ENCODE measurements around the gene TOR1AIP1.
"Not testable (repeated sequence)": the region's sequence is repeated elsewhere in the genome, so short reads cannot be mapped to it uniquely, and the experiment has no call there.

Gene TOR1AIP1, protein sequence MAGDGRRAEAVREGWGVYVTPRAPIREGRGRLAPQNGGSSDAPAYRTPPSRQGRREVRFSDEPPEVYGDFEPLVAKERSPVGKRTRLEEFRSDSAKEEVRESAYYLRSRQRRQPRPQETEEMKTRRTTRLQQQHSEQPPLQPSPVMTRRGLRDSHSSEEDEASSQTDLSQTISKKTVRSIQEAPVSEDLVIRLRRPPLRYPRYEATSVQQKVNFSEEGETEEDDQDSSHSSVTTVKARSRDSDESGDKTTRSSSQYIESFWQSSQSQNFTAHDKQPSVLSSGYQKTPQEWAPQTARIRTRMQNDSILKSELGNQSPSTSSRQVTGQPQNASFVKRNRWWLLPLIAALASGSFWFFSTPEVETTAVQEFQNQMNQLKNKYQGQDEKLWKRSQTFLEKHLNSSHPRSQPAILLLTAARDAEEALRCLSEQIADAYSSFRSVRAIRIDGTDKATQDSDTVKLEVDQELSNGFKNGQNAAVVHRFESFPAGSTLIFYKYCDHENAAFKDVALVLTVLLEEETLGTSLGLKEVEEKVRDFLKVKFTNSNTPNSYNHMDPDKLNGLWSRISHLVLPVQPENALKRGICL

DNA sequence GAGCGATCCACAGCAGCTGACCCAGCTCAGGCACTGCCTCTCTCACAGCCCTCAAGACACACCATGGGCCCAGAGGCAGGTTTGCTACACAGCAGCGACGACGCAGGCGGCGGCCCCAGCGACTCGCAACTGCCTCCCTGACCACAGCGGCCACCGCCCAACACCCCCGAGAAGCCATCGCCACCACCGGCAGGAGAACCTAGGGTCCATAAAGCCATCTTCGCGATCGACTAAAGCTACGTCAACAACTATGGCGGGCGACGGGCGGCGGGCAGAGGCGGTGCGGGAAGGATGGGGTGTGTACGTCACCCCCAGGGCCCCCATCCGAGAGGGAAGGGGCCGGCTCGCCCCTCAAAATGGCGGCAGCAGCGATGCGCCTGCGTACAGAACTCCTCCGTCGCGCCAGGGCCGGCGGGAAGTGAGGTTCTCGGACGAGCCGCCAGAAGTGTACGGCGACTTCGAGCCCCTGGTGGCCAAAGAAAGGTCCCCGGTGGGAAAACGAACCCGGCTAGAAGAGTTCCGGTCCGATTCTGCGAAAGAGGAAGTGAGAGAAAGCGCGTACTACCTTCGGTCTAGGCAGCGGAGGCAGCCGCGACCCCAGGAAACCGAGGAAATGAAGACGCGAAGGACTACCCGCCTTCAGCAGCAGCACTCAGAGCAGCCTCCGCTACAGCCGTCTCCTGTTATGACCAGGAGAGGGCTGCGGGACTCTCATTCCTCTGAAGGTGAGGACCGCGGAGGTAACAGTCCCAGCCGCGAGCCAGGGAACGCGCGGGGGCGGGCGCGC, at the start of gene TOR1AIP1:
Gene TOR1AIP1 (plus strand): TSS at position 33 of the 787 bp plus-strand sequence. CDS start 218 bp downstream, at position 251.
- peak; percentile 89 for DNase-seq (ENCODE audit: low read depth)

DNA sequence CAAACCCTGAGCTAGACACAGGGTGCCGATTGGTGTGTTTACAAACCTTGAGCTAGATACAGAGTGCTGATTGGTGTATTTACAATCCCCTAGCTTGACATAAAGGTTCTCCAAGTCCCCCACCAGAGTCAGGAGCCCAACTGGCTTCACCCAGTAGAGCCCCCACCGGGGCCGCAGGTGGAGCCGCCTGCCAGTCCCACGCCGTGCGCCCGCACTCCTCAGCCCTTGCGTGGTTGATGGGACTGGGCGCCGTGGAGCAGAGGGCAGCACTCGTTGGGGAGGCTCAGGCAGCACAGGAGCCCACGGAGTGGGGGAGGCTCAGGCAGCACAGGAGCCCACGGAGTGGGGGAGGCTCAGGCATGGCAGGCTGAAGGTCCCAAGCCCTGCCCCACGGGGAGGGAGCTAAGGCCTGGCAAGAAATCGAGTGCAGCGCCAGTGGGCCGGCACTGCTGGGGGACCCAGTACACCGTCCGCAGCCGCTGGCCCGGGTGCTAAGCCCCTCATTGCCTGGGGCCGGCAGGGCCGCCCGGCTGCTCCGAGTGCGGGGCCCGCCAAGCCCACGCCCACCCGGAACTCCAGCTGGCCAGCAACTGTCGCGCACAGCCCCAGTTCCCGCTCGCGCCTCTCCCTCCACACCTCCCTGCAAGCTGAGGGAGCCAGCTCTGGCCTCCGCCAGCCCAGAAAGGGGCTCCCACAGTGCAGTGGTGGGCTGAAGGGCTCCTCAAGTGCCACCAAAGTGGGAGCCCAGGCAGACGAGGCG, 45.2 kb upstream of the TOR1AIP1 start:
- not testable (repeated sequence) for DNase-seq (ENCODE audit: low read depth)

DNA sequence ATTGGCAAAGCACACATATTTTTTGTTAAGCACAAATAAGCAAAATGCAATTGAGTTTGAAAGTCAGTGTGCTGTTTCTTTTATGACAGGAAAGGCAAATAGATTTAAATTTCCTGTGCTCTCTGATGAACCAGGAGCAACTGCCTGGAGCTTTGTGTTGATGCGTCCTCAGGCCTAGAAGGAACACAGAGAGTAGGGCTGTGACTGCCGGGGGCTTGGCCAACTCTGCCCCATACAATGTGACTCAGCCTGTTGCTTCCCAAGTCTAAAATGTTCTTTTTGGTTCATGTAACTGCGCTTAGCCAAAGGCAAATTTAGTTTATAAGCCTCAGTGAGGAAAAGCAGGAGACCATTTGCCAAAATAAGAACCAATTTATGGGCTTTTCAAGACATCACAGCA, 42.0 kb upstream of the TOR1AIP1 start:
- no peak for DNase-seq (ENCODE audit: low read depth)

DNA sequence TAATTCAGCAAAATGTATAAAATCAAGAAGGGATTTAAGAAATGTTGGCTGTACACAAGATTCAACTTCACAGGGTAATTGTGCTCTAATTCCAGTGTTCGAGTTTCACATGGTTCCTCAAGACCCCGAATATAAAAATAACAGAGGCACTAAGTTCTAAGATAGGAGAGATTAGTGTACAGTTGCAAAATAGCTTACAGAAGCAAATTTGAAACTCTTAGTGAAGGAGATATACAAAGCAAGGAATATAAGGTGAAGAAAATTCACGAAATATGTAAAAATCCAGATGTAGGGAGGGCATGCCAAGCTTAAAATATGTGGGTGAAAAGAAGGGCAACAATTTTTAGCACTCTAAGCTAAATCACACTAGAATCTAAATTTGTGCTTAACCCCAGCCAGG, 33.9 kb upstream of the TOR1AIP1 start:
- no peak for DNase-seq (ENCODE audit: low read depth)

DNA sequence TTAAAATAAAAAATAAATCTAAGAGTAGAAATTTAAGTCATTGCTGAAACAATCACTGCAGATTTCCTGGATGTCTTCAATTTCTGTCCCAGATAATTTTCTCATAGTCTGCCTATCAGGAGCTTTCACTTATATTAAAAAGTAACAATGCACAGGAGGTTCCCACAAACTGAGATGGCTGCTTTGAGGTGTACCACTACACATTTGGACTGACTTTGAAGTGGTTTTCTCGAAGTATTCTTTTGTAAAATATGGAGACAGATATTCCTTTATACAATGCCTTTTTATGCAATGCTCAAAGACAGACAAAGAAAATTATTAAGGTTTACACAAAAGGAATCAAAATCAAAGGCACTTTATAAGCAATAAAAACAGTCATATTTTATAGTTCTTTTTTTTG, 29.0 kb upstream of the TOR1AIP1 start:
- no peak for DNase-seq (ENCODE audit: low read depth)

DNA sequence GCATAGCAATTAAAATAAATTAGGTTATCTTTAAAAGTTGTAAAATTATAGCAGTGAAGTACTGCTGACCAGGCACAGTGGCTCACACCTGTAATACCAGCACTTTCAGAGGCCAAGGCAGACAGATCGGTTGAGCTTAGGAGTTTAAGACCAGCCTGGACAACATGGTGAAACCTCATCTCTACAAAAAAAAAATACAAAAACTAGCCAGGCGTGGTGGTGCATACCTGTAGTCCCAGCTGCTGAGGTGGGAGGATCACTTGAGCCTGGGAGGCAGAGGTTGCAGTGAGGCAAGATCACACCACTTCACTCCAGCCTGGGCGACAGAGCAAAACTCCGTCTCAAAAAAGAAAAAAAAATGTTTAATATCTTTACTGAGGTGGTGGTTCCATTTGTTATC, 26.3 kb upstream of the TOR1AIP1 start:
- DNase-seq (ENCODE audit: low read depth), result not testable (repeated sequence)

DNA sequence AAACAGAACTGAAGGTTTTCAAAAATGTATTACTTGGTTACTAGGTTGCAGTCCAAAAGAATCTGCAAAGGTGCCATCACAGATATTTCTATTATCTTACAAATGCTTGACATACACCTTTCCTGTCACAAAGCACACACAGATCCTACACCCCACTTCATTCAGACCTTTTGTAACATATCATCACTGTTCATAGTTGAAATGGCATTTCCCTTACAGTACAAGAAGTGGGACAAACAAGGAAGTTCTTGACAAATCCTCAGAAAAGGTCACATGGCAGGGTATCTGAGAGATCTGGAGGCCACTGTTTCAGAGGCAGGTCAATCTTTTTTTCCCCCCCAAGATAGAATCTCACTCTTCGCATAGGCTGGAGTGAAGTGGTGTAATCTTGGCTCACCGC, 25.8 kb upstream of the TOR1AIP1 start:
- DNase-seq (ENCODE audit: low read depth), result no peak

DNA sequence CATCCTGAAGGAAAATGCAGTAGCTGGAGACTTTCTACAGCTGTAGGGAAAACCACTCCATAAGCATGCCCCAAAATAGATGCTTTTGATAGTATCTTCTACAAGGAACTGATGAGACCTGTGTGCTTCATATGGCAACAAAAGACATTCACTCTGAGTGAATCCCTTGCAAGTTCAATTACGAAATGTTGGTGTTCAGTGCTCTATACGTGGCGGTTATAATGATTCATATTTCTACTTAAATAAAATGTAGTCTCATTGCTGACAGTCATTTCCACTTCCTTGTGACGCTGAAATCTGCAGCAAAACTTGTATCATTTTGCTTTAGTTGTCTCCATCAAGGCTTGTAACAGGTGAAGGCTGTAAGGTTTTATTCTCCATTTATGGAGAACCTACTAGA, 25.1 kb upstream of the TOR1AIP1 start:
- no peak for DNase-seq (ENCODE audit: low read depth)

DNA sequence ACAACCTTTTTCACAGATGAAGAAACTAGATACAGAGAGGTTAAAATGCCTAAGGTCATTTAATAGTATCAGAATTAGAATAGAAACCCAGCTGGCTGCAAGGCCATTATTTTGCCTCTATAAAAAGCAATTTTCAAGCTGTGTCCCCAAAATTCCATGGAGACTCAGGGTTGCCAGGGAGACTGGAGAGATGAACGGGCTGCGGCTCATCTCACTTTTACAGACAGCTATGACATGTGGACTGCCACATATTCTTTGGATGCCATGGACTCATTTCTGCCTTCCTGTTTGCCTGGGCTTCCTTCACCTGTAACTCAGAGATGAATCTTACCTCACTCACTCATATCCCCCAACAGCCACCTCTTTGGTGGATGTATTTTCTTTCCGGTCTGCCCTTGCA, 21.4 kb upstream of the TOR1AIP1 start:
- DNase-seq (ENCODE audit: low read depth), result no peak

DNA sequence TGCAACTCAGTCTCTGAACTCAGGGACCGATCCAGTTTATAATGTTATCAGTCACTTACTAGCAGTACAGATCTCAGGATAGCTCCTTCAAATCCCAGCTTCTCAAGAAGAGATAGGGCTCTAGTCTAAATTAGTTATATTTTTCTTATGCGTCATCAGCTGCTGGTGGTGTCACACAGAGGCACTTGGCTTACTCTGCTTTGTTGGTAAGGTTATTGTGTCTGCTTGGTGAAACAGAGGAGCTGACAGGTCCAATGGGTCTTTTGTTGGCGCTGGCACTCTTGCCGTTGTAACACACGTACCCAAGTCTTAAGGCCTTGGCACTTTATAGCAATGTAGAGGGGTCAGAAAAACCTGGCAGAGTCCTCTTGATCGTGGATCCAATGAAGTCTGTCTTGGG, 16.7 kb upstream of the TOR1AIP1 start:
- no peak for DNase-seq (ENCODE audit: low read depth)

DNA sequence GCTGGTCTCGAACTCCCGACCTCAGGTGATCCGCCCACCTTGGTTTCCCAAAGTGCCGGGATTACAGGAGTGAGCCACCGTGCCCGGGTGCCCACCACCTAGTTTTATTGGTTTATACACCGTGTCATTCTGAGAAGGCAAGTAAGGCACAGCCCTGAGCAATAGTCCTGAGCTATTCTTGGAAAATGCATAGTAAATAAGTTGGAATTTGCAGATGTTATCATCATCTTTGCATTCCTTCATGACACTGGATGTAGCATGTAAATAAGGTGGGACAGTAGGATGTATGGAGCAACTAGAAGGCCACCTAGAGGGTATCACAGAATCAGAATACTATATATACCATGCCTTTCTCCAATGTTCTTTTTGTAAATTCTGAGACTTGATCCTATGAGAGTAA, 15.5 kb upstream of the TOR1AIP1 start:
- DNase-seq (ENCODE audit: low read depth), result no peak

DNA sequence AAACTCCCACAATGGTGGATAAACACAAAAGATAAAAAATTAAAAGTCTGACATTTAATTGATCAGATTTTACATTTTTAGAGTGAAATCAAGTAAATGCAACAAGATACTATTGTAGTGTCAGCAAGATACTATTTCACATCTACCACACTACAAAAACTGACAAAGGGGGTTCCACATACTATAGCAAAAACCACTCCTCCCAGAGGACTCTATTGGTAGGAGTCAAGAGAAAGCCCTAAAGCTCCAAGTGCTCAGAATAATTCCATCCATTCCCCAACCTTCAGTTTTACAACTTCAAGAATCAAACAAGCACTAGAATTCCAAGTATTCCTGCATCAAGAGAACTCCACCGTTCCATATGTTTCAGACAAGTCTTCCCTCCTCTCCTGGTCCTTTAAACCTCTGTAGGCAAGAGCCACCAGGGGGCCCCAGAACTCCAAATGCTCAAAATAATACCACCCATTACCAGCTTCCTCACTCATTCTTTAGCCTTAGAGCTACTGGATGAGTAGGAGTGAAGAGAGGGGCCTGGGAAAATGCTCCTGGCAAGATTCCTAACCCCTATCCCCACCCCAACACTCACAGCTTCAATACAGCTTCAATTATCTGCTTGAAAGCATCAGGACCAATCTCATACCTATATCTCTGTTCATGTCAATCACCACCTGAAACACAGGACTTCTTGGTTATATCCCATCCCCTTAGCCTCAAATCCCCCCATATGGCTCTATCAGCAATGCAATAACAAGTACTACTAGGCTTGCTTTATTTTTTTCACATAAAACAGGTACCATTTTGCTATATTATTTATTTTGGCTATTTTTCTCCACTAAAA, 14.4 kb upstream of the TOR1AIP1 start:
- no peak for DNase-seq (ENCODE audit: low read depth)

DNA sequence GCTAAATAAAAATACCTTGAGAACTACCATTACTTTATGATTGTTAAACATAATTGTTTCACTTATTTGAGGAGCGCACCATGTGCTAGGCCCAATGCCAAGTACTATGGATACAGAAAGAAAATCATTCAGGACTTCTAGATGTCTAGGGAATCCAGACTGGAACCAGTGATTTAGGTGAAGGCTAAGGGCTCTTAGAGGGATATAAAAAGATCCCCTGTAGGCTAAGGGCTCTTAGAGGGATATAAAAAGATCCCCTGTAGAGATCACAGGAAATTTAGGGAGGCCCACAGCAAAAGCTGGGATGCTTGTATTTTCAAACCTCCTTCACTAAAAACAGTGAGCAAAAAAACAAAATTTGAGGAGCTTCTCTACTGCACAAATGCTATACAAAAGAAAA, 11.2 kb upstream of the TOR1AIP1 start:
- no peak for DNase-seq (ENCODE audit: low read depth)

DNA sequence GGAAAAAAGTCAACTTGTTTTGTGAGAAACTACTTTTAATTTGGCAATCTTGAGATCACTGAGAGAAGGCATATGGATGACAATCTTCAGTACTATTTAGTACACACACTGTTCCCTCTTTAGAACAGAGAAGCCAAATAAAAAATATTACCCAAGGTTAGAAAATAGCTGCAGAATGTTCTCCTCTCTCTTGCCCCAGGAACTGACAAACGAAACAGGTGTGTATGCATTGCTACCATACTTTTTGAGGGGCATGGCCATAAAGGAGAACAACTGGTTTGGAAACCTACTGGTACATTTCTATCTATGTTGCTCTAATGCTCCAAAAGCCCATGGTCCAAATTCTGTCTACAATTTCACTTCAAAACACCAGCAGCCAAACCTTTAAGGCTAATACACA, 10.1 kb upstream of the TOR1AIP1 start:
- no peak for DNase-seq (ENCODE audit: low read depth)

DNA sequence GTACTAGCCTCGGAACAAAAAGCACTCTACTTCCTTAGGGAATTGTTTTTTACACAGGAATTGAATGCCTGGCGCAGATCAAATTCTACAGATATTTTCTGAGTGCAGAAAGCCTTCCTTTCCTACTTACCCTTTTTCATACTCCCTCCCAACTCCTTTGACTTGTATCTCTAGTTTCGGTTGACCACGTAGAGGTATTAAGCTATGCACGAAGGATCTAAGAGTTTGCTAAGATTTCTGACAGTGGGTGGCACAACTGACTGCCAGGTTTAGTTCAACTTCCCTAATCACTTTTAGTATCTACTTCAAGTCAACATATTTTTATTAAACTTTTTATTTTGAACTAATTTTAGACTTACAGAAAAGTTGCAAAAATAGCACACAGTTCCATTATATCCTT, 9.5 kb upstream of the TOR1AIP1 start:
- no peak for DNase-seq (ENCODE audit: low read depth)

DNA sequence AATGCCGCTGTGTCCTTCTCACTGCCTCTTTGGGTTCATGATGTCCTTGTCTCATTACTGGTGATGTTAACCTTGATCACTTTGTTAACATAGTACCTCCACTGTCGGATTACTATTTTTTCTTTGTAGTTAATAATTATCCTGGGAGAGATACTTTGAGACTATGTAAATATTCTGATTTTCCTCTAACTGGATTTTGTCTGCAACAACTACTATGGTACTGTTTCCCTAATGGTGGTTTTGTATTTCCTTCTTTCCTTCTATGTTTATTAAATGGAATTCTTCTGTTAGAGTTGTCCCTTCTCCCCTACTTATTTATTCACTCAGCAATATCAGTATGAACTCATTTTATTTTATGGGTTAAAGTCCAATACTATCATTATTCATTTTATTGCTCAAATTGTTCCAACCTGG, 8.6 kb upstream of the TOR1AIP1 start:
- DNase-seq (ENCODE audit: low read depth), result no peak

DNA sequence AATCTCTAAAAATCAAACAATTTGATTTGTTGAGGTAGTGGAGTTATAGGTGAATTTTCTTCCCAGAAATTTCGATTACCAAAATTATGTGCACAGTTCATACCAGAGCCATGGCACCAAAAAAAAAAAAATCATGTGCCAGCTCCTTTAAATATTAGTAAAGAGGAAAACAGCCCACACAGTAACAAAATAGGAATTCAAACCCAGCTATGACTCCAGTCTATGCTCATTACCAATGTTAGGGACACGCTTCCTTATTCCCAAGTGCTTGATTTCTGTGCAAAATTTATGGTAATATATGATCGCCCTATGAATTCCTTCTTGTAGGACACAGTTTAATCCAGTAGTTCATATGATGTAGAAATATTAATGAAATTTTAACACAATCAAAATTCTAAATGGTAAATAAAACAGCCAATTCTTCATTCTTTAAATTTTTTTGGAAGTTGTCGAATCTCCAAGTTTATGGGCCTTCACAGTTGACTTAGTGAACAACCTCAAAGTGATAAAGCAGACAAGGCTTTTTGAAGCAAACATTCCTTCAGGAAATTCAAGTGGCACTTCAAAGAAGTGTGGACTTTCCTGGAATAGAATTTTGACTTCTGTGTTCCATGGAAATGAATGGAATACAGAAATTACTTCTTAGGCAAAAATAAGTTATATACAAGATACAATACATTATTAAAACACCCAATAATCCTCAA, 6.3 kb upstream of the TOR1AIP1 start:
- no peak for DNase-seq (ENCODE audit: low read depth)

DNA sequence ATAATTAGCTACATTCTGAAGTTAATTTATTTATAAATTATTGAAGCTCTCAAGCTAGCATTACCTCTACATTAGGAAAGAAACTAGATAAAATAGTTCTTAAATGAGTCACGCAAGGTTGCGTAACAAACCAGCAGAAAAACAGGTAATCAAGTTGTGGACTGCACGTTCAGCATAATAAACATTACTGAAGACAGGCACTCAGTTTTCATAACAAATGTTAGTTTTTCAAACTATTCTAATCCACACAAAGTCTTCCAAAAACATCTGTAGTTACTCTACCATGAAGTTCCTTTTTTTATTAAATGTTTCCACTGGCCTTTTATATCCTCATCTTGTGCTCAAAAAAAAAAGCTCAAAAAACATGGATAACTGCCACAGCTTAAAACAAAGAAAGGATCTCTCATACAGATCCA, 5.8 kb upstream of the TOR1AIP1 start:
- DNase-seq (ENCODE audit: low read depth), result no peak

DNA sequence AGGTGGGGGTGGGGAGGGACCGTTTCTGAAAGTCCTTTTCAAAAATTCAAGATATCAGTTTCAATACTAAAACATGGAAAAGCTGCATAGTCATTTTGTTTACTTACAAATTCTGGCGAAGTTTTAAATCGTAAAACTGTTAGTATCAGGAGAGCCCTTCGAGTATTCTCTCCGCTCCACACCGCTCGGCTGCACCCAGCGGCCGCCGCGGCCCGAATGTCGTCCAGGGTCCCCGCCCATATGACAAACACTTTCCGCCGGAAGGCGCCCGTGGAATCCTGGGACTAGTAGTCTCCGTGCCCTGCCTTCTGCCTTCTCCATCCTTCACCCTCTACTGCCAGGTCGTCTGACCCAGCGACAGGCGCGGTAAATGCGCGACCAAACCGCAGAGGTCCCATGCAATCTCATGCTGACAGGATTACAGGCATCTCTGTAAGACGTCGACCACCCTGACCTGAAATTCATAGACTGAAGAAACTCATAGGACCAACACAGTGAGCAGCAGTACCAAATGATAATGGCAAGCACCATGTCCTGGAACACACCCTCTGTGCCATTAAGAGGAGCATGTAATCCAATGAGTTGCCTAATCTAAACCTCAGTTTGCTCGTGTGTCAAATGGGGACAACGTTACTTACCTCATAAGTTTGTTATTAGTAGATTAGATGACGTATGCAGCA, 4.4 kb upstream of the TOR1AIP1 start, which contains the start of gene TOR1AIP2:
Gene TOR1AIP2 (minus strand): TSS at position 218 of the 680 bp plus-strand sequence. CDS start 25,138 bp downstream, outside the sequence.
- DNase-seq (ENCODE audit: low read depth), result peak; percentile 49

DNA sequence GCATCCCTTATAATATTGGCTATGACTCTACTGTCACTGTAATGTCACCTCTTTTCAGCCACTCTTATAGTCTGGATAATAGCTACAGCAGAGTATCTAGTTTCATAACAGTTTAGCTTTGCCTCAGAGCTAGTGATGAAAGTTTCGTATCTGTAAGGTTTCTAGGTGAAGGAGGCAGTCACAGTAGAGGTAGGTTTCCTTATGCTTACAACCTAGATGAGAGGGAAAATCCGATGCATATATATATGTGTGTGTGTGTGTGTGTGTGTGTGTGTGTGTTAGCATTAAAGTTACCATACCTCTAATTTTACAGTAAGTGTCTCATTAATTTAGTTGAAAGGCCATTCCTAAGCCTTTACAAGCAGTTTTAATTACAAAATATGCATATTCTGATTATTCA, 2.3 kb upstream of the TOR1AIP1 start:
- DNase-seq (ENCODE audit: low read depth), result no peak

Measured in HS-5 (cell line).